GDM1 (cell line): ENCODE data around the gene RPTOR.

Experiments
- DNase-seq: peaks from one replicate; lab custom pipeline; 2025; lab: John Stamatoyannopoulos, UW

RPTOR gene

GRCh38 chr17:80718428-80718827, 173.8 kb downstream of the RPTOR start:
- DNase-seq, result no peak

- no peak for DNase-seq
Observed at GRCh38 chr17:80719449-80719848, 174.8 kb downstream of the RPTOR start.

GRCh38 chr17:80720610-80721577, 176.3 kb downstream of the RPTOR start:
- no peak for DNase-seq

GRCh38 chr17:80722661-80723060, 178.0 kb downstream of the RPTOR start:
- DNase-seq, result no peak

- DNase-seq, result no peak
Observed at GRCh38 chr17:80724775-80725266, 180.2 kb downstream of the RPTOR start.

GRCh38 chr17:80725517-80725916, 180.9 kb downstream of the RPTOR start:
- no peak for DNase-seq

- DNase-seq, result no peak
Observed at GRCh38 chr17:80726558-80727408, 182.1 kb downstream of the RPTOR start.

- no peak for DNase-seq
Observed at GRCh38 chr17:80727409-80727755, 182.7 kb downstream of the RPTOR start.

GRCh38 chr17:80729016-80729415, 184.4 kb downstream of the RPTOR start:
- no peak for DNase-seq

GRCh38 chr17:80729761-80730160, 185.1 kb downstream of the RPTOR start:
- DNase-seq, result no peak

- no peak for DNase-seq
Observed at GRCh38 chr17:80730739-80731138, 186.1 kb downstream of the RPTOR start.

- DNase-seq, result no peak
Observed at GRCh38 chr17:80731323-80731722, 186.7 kb downstream of the RPTOR start.

GRCh38 chr17:80732268-80732667, 187.6 kb downstream of the RPTOR start:
- no peak for DNase-seq

GRCh38 chr17:80737106-80738019, 192.7 kb downstream of the RPTOR start:
- peak; percentile 52 for DNase-seq

GRCh38 chr17:80738020-80738808, 193.6 kb downstream of the RPTOR start:
- peak; percentile 46 for DNase-seq

- DNase-seq, result no peak
Observed at GRCh38 chr17:80738987-80739730, 194.5 kb downstream of the RPTOR start.

- DNase-seq, result no peak
Observed at GRCh38 chr17:80740141-80740540, 195.5 kb downstream of the RPTOR start.

- no peak for DNase-seq
Observed at GRCh38 chr17:80742091-80742490, 197.5 kb downstream of the RPTOR start.

GRCh38 chr17:80742581-80743180, 198.0 kb downstream of the RPTOR start:
- no peak for DNase-seq
